Hepatocyte (in vitro differentiated cells): Measurements from ENCODE around the gene APOE.
"Not testable (repeated sequence)": the region's sequence is repeated elsewhere in the genome, so short reads cannot be mapped to it uniquely, and the experiment has no call there.

Source experiments
- CTCF ChIP-seq: fragments of 200-600 bp; sonication (generic); IDR thresholded peaks from 2 replicates; pipeline ENCODE4 v1.5.1; 2016; ENCODE audit warnings: antibody characterized with exemption, mild to moderate bottlenecking; ENCODE audit not compliant: poor library complexity
- EZH2 ChIP-seq: fragments of 200-600 bp; sonication (generic); IDR thresholded peaks from 2 replicates; pipeline ENCODE4 v1.6.1; 2016; ENCODE audit warnings: antibody characterized with exemption, mild to moderate bottlenecking, borderline replicate concordance

DNA sequence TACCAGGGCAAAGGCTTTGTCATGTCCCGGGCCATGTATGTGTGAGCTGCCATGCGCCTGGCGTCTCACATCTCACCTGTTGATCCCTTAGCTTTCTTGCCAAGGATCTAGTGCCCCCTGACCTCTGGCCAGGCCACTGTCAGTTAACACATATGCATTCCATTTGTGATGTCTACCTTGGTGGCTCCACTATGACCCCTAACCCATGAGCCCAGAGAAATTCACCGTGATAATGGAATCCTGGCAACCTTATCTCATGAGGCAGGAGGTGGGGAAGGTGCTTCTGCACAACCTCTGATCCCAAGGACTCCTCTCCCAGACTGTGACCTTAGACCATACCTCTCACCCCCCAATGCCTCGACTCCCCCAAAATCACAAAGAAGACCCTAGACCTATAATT, 17.3 kb upstream of the APOE start:
- TF ChIP-seq EZH2, CTCF: not testable (repeated sequence)
